HepG2 (cell line): ENCODE data around the gene SGCE. TPM values are rescaled to one million over a fixed set of nuclear protein-coding genes. Genes with fewer than 3 reads are reported as not detected.

Source experiments
- ATRX ChIP-seq: sonication (generic); formaldehyde crosslinking; IDR thresholded peaks from 2 replicates; pipeline ENCODE4 v1.4.0; 2020; ENCODE audit warnings: missing genetic modification reagents, borderline replicate concordance
- CREB1 ChIP-seq, 2 experiments: fragments of 450-650 bp in 1 of 2; IDR thresholded peaks; 2 replicates each; pipeline ENCODE4 v1.6.1; 2016 to 2017; ENCODE audit warnings: control low read depth in 1 of 2, mild to moderate bottlenecking in 1 of 2, missing compliant biosample characterization in 1 of 2, missing genetic modification characterization in 1 of 2
- GATAD1 ChIP-seq: IDR thresholded peaks from 2 replicates; pipeline ENCODE4 v1.6.1; 2016; ENCODE audit warnings: missing genetic modification reagents, missing compliant biosample characterization
- HCFC1 ChIP-seq: fragments of 150-350 bp; IDR thresholded peaks from 2 replicates; pipeline ENCODE4 v1.6.1; 2014; ENCODE audit warnings: low read depth, low read length
- HMG20A ChIP-seq: IDR thresholded peaks from 2 replicates; pipeline ENCODE4 v1.6.1; 2016; ENCODE audit warnings: borderline replicate concordance
- HMG20B ChIP-seq: conservative IDR thresholded peaks from 2 replicates; pipeline ENCODE4 v1.6.1; 2016; ENCODE audit warnings: missing genetic modification reagents, missing compliant biosample characterization
- HOXA9 ChIP-seq: sonication (generic); formaldehyde crosslinking; IDR thresholded peaks from 2 replicates; pipeline ENCODE4 v1.8.1; 2022; ENCODE audit warnings: missing genetic modification reagents, mild to moderate bottlenecking, moderate library complexity, borderline replicate concordance
- KAT7 ChIP-seq: IDR thresholded peaks from 2 replicates; pipeline ENCODE4 v1.6.1; 2018; ENCODE audit warnings: borderline replicate concordance, missing compliant biosample characterization
- KDM5A ChIP-seq: fragments of 200-600 bp; sonication (generic); IDR thresholded peaks from 2 replicates; pipeline ENCODE4 v1.7.0; 2018; ENCODE audit warnings: antibody characterized with exemption, mild to moderate bottlenecking, low read length, borderline replicate concordance
- MEIS2 ChIP-seq: sonication (generic); formaldehyde crosslinking; IDR thresholded peaks from 2 replicates; pipeline ENCODE4 v1.9.0; 2021; ENCODE audit warnings: mild to moderate bottlenecking, missing genetic modification reagents
- MYNN ChIP-seq: sonication (generic); formaldehyde crosslinking; IDR thresholded peaks from 2 replicates; pipeline ENCODE4 v1.4.0; 2020; ENCODE audit warnings: mild to moderate bottlenecking, low read depth, missing genetic modification reagents
- NFE2 ChIP-seq: sonication (generic); formaldehyde crosslinking; IDR thresholded peaks from 2 replicates; pipeline ENCODE4 v1.4.0; 2020; ENCODE audit warnings: missing genetic modification reagents
- NKX3-1 ChIP-seq: sonication (generic); formaldehyde crosslinking; IDR thresholded peaks from 2 replicates; pipeline ENCODE4 v1.5.0; 2020; ENCODE audit warnings: missing genetic modification reagents
- PITX1 ChIP-seq: sonication (generic); formaldehyde crosslinking; IDR thresholded peaks from 2 replicates; pipeline ENCODE4 v1.5.1; 2020; ENCODE audit warnings: mild to moderate bottlenecking, missing genetic modification reagents
- RBFOX2 ChIP-seq: fragments of 200-400 bp; formaldehyde crosslinking; IDR thresholded peaks from 2 replicates; pipeline ENCODE4 v1.6.1; 2017; ENCODE audit warnings: low read depth, mild to moderate bottlenecking, low read length
- TCF7L2 ChIP-seq: IDR thresholded peaks from 2 replicates; pipeline ENCODE4 v1.6.1; 2011; ENCODE audit warnings: mild to moderate bottlenecking, low read depth, low read length, moderate library complexity
- TRIM24 ChIP-seq: sonication (generic); formaldehyde crosslinking; IDR thresholded peaks from 2 replicates; pipeline ENCODE4 v1.8.0; 2022; ENCODE audit warnings: mild to moderate bottlenecking, missing genetic modification reagents
- ZBTB7A ChIP-seq: sonication (generic); formaldehyde crosslinking; IDR thresholded peaks from 2 replicates; pipeline ENCODE4 v1.8.0; 2022; ENCODE audit warnings: mild to moderate bottlenecking, missing genetic modification reagents
- ZKSCAN1 ChIP-seq: fragments of 150-350 bp; IDR thresholded peaks from 2 replicates; pipeline ENCODE4 v1.6.1; 2014; ENCODE audit warnings: low read length
- ZNF224 ChIP-seq: sonication (generic); formaldehyde crosslinking; IDR thresholded peaks from 2 replicates; pipeline ENCODE4 v1.5.0; 2020; ENCODE audit warnings: mild to moderate bottlenecking, missing genetic modification reagents
- ZNF235 ChIP-seq: sonication (generic); formaldehyde crosslinking; IDR thresholded peaks from 2 replicates; pipeline ENCODE4 v1.8.1; 2023; ENCODE audit warnings: mild to moderate bottlenecking, missing genetic modification reagents, borderline replicate concordance
- ZNF382 ChIP-seq: sonication (generic); formaldehyde crosslinking; IDR thresholded peaks from 2 replicates; pipeline ENCODE4 v1.5.0; 2020; ENCODE audit warnings: missing genetic modification reagents, mild to moderate bottlenecking, borderline replicate concordance
- ZSCAN21 ChIP-seq: sonication (generic); formaldehyde crosslinking; IDR thresholded peaks from 2 replicates; pipeline ENCODE4 v1.8.0; 2022; ENCODE audit warnings: mild to moderate bottlenecking, missing genetic modification reagents, moderate library complexity, borderline replicate concordance
- polyA plus RNA-seq, 8 experiments: library from polyadenylated mRNA; depleted of rRNA in 3 of 8; stranded (reverse) in 7 of 8; unstranded in 1 of 8; fragments of >200 nt; fragmentation: Illumina TruSeq in 4 of 8; extraction: Trizol in 4 of 8; gene quantifications; 2 replicates each; pipeline versions ENCODE4 v1.2.1 to v1.2.3, GENCODE V29; 2011 to 2016; ENCODE audit warnings: low read depth in 4 of 8, missing spikeins in 1 of 8, mixed read lengths in 1 of 8; ENCODE audit not compliant: insufficient read depth in 1 of 8
- total RNA-seq, 5 experiments: library from RNA; depleted of rRNA; stranded (reverse); fragments of >200 nt; fragmentation: Illumina TruSeq; extraction: Trizol; gene quantifications; 2 replicates each; pipeline ENCODE4 v1.2.3, GENCODE V29; 2016; ENCODE audit warnings: low read depth in 1 of 5
- TF ChIP-seq, protein P1 (sequence below): sonication (generic); formaldehyde crosslinking; IDR thresholded peaks from 2 replicates; pipeline ENCODE4 v1.4.0; 2020; ENCODE audit warnings: missing genetic modification reagents
- TF ChIP-seq, protein P2 (sequence below): sonication (generic); formaldehyde crosslinking; IDR thresholded peaks from 2 replicates; pipeline ENCODE4 v1.5.0; 2020; ENCODE audit warnings: missing genetic modification reagents
- TF ChIP-seq, protein P3 (sequence below): IDR thresholded peaks from 2 replicates; pipeline ENCODE4 v1.6.1; 2016; ENCODE audit warnings: missing compliant biosample characterization, missing genetic modification reagents, borderline replicate concordance

SGCE gene
- total and polyA plus RNA-seq, 2 of the 13 experiments (the other 11 are each of a cell fraction or from before 2014, with no cell fraction given): 52.3 to 71.1 TPM

DNA sequence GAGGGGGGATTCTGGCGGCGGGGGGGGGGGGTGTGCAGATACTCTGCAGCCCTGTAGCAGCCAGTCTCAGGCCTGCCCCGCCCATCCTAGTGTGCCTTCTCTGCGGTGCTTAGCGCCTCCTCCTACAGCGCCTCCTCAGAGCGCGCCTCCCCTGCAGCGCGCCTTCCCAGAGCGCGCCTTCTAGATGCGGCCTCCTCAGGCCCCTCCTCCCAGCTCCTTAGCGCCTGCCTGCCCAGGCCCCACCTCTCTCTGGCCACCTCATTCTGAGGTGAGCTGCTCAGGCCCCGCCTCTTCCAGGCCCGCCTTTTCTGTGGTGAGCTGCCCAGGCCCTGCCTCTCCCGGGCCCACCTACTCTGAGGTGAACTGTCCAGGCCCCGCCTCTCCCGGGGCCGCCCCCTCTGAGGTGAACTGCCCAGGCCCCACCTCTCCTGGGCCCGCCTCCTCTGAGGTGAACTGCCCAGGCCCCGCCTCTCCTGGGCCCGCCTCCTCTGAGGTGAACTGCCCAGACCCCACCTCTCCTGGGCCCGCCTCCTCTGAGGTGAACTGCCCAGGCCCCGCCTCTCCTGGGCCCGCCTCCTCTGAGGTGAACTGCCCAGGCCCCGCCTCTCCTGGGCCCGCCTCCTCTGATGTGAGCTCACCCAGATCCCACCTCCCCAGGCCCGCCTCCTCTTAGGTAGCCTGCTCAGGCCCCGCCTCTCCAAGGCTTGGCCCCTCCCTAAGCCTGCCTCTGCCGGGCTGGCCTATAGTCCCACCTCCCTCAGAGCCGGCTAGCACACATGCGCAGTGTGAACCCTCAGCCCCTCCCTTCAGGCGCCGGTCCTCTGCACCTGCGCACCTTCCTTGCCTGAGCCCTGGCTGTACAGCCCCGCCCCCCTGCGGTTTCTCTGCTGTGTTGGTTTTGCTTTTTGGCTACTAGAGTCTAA, 2.1 kb upstream of the SGCE start (continued):
- TF ChIP-seq, protein P1, sequence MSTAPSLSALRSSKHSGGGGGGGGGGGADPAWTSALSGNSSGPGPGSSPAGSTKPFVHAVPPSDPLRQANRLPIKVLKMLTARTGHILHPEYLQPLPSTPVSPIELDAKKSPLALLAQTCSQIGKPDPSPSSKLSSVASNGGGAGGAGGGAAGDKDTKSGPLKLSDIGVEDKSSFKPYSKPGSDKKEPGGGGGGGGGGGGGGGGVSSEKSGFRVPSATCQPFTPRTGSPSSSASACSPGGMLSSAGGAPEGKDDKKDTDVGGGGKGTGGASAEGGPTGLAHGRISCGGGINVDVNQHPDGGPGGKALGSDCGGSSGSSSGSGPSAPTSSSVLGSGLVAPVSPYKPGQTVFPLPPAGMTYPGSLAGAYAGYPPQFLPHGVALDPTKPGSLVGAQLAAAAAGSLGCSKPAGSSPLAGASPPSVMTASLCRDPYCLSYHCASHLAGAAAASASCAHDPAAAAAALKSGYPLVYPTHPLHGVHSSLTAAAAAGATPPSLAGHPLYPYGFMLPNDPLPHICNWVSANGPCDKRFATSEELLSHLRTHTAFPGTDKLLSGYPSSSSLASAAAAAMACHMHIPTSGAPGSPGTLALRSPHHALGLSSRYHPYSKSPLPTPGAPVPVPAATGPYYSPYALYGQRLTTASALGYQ (CRISPR knock-in tag): no peak
- TF ChIP-seq ZBTB7A (CRISPR knock-in tag) (no peak), ATRX (CRISPR knock-in tag) (no peak), HOXA9 (no peak), KDM5A (no peak), PITX1 (CRISPR knock-in tag) (no peak), ZKSCAN1 (no peak), NFE2 (CRISPR knock-in tag) (no peak), ZNF235 (CRISPR knock-in tag) (no peak), HMG20B (CRISPR knock-in tag) (no peak), ZNF224 (CRISPR knock-in tag) (no peak), RBFOX2 (peak; percentile 91), MYNN (CRISPR knock-in tag) (no peak), NKX3-1 (CRISPR knock-in tag) (no peak), HCFC1 (no peak), HMG20A (no peak), TCF7L2 (no peak), TRIM24 (no peak), MEIS2 (CRISPR knock-in tag) (no peak), GATAD1 (CRISPR knock-in tag) (no peak), ZSCAN21 (CRISPR knock-in tag) (no peak), ZNF382 (CRISPR knock-in tag) (no peak), KAT7 (CRISPR knock-in tag) (no peak), CREB1 (IDR thresholded peaks at IDR 0.05) (no peak), CREB1 (CRISPR knock-in tag; IDR thresholded peaks at IDR 0.05) (0 out of 2 replicates have a peak, but pooled peaks have one; percentile 13)
- TF ChIP-seq, protein P2, sequence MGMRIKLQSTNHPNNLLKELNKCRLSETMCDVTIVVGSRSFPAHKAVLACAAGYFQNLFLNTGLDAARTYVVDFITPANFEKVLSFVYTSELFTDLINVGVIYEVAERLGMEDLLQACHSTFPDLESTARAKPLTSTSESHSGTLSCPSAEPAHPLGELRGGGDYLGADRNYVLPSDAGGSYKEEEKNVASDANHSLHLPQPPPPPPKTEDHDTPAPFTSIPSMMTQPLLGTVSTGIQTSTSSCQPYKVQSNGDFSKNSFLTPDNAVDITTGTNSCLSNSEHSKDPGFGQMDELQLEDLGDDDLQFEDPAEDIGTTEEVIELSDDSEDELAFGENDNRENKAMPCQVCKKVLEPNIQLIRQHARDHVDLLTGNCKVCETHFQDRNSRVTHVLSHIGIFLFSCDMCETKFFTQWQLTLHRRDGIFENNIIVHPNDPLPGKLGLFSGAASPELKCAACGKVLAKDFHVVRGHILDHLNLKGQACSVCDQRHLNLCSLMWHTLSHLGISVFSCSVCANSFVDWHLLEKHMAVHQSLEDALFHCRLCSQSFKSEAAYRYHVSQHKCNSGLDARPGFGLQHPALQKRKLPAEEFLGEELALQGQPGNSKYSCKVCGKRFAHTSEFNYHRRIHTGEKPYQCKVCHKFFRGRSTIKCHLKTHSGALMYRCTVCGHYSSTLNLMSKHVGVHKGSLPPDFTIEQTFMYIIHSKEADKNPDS (CRISPR knock-in tag): no peak
- TF ChIP-seq, protein P3, sequence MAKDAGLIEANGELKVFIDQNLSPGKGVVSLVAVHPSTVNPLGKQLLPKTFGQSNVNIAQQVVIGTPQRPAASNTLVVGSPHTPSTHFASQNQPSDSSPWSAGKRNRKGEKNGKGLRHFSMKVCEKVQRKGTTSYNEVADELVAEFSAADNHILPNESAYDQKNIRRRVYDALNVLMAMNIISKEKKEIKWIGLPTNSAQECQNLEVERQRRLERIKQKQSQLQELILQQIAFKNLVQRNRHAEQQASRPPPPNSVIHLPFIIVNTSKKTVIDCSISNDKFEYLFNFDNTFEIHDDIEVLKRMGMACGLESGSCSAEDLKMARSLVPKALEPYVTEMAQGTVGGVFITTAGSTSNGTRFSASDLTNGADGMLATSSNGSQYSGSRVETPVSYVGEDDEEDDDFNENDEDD: peak; percentile 32; the same call in 1 of the 2 replicates
